GM13976 (cell line): Measurements from ENCODE around the gene ZNF598.
A peak's percentile ranks its signal among the peaks of the same experiment; 100 is the strongest.

Source experiments
- DNase-seq: peaks from one replicate; pipeline ENCODE4 v3.0.0; 2012; ENCODE audit warnings: low spot score
- in situ Hi-C: fragments of 300-500 bp; cut with MboI; formaldehyde crosslinking; loops from one replicate; pipeline ENCODE4 v1.12.0; 2022; ENCODE audit warnings: low sequenced_read_pairs, mixed read lengths, inconsistent platforms; ENCODE audit not compliant: unreplicated experiment
- TF ChIP-seq, protein P1 (sequence below): IDR thresholded peaks from 2 replicates; pipeline ENCODE4 v1.5.1; 2012; ENCODE audit warnings: borderline replicate concordance, mild to moderate bottlenecking; ENCODE audit not compliant: insufficient read depth; ENCODE audit errors: extremely low read depth, missing control alignments, control extremely low read depth

ZNF598 gene

DNA sequence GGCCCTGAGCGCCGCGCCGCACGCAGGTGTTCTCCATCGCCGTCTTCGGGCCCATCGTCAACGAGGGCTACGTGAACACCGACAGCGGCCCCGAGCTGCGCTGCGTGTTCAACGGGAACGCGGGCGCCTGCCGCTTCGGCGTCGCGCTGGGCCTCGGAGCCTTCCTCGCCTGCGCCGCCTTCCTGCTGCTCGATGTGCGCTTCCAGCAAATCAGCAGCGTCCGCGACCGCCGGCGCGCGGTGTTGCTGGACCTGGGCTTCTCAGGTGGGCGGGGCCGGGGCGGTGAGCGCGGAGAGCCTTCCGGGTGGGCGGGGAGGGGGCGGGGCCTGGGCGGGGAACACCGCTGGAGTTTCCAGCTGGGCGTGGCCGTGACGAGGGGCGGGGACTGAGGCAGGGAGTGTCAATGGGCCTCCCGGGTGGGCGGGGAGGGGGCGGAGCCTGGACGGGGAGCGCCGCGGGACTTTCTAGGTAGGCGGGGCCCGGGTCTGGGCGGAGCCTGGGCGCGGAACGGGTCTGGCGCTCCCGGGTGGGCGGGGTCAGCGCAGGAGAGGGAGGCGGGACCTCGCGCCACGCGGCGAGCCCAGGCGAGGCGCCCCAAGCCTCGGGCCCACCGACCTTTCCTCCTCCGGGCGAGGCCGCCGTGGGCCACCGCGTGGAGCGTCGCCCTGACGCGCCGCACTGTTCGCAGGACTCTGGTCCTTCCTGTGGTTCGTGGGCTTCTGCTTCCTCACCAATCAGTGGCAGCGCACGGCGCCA lies 17.5 kb downstream of the ZNF598 start:
- in situ Hi-C loops, result no loop called here
- TF ChIP-seq, protein P1, sequence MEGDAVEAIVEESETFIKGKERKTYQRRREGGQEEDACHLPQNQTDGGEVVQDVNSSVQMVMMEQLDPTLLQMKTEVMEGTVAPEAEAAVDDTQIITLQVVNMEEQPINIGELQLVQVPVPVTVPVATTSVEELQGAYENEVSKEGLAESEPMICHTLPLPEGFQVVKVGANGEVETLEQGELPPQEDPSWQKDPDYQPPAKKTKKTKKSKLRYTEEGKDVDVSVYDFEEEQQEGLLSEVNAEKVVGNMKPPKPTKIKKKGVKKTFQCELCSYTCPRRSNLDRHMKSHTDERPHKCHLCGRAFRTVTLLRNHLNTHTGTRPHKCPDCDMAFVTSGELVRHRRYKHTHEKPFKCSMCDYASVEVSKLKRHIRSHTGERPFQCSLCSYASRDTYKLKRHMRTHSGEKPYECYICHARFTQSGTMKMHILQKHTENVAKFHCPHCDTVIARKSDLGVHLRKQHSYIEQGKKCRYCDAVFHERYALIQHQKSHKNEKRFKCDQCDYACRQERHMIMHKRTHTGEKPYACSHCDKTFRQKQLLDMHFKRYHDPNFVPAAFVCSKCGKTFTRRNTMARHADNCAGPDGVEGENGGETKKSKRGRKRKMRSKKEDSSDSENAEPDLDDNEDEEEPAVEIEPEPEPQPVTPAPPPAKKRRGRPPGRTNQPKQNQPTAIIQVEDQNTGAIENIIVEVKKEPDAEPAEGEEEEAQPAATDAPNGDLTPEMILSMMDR, result no peak
- DNase-seq, result peak; percentile 100

DNA sequence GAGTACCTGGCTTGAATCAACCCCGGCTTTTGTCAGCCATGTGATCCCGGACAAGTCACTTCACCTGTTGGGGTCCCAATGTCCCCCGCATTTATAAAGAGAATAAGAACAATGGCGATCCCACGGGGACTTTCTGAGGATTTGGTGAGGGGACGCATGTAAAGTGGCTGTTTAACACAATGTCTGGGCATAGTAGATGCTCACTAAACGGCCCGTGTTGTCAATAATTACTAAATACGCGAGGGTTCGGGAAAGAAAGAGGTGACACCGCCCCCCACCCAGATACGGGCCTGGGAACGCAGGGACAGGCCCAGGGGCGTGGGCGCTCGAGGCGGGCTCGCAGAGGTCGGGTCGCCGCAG lies 18.1 kb downstream of the ZNF598 start:
- DNase-seq, result no peak
- in situ Hi-C loops, result no loop called here
- TF ChIP-seq, protein P1, result no peak

DNA sequence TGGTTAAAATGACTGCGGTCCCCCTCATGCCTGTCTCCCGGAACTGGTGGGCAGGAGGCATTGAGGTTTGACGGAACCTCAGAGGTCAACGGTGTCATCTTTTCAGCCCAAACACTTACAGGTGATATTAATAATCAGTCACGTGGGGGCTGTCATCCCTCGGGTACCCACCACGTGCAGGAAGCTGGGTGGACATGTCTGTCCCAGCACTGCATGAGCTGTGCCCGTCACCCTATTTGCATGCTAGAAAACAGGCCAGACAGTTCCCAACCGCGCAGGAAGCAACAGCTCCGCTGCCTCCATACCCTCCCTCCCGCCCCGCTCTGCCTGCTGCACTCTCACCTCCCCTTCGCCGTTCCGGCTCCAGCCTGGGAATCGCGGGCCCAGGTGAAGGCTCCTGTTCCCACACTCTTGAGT lies 18.5 kb downstream of the ZNF598 start:
- DNase-seq, result peak; percentile 68
- TF ChIP-seq, protein P1, result no peak
- in situ Hi-C loops, result no loop called here

DNA sequence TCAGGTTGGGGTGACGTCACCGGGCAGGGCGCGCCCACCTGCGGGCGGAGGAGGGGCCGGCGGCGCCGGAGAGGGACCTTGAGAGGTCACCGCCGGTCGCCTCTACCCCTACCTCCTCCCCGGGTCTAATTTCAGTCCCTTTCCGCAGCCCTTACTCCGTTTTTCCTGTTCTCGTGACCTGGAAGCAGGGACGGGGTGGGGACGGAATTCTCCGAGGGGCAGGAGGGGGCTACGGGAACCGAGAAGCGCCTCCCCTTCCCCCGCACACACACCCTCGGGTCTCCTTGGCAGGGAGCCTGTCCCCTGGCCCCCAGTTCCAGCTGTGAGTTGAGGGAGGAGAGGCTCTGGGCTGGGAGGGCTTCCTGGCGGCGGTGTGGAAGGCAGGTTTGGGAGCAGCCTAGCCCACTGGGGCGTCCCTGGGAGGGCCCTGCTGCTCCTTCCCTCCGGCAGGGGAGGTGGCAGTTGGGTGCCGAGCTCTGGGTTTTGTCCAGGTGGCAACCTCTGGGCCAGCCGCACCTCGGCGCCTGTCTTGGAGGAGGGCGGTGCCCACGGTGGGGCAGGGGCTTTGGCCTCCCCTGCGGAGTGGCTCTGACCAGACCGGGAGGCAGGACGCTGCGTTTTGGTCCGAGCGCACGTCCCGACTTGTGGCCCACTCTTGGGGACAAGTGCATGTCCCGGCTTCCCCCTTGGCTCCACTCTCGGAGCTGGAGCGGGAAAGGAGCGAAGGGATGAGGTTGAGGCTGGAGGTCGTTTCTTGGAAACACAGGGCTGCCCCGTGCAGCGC lies 19.1 kb downstream of the ZNF598 start:
- DNase-seq, result peak; percentile 68
- TF ChIP-seq, protein P1, result no peak
- in situ Hi-C loops, result no loop called here

DNA sequence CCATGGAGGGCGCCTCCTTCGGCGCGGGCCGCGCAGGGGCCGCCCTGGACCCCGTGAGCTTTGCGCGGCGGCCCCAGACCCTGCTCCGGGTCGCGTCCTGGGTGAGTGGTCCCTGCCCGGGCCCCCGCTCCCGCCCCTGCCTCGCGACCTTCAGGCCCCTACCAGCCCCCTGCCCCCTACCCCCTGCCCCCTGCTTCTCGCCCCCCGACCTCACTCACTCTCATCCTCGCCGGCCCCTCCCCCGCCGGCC lies 19.6 kb downstream of the ZNF598 start:
- in situ Hi-C loops, result no loop called here
- TF ChIP-seq, protein P1, result no peak
- DNase-seq, result no peak

DNA sequence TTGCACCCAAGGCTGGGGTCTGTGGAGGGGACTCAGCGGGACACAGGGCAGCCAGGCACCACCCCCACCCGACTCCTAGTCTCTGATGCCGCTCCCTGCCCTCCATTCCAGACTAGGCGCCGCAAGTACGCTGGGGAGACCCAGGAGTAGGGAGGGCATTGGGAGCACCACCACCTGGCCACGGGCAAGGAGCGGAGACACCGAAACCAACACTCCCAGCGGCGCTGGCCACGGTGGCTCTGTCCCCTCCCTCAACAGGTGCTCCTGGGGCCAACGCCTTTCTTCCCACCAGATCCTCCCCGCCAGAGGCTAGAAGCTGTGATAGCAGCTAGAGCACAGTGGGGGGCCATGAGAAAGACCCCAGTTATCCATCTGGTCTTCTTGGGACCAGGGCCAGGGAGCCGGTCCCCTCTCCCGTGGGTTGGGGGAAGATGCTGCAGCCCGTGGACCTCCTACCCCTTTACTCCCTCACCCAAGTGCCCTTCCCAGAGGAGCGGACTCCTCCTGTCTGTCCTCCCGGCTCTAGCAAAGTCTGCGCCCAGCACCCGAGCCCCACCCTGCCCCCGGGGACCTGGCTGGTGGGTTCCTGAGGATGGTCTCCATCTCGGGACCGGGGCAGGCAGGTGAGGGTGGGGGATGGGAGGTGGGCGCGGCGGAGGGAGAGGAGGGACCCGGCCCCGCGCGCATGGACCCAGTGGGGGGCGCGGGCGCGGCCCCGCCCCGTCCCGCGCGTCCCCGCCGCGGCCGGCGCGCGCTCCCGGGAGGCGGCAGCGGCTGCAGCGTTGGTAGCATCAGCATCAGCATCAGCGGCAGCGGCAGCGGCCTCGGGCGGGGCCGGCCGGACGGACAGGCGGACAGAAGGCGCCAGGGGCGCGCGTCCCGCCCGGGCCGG lies 20.2 kb downstream of the ZNF598 start, which contains the start of gene SYNGR3:
Gene SYNGR3 (plus strand): TSS at position 762 of the 892 bp plus-strand sequence. CDS start 133 bp downstream, outside the sequence.
- in situ Hi-C loops, result no loop called here
- peak; percentile 66 for DNase-seq
- TF ChIP-seq, protein P1, result no peak
